ENCODE measurements around the gene KREMEN1.

DNA sequence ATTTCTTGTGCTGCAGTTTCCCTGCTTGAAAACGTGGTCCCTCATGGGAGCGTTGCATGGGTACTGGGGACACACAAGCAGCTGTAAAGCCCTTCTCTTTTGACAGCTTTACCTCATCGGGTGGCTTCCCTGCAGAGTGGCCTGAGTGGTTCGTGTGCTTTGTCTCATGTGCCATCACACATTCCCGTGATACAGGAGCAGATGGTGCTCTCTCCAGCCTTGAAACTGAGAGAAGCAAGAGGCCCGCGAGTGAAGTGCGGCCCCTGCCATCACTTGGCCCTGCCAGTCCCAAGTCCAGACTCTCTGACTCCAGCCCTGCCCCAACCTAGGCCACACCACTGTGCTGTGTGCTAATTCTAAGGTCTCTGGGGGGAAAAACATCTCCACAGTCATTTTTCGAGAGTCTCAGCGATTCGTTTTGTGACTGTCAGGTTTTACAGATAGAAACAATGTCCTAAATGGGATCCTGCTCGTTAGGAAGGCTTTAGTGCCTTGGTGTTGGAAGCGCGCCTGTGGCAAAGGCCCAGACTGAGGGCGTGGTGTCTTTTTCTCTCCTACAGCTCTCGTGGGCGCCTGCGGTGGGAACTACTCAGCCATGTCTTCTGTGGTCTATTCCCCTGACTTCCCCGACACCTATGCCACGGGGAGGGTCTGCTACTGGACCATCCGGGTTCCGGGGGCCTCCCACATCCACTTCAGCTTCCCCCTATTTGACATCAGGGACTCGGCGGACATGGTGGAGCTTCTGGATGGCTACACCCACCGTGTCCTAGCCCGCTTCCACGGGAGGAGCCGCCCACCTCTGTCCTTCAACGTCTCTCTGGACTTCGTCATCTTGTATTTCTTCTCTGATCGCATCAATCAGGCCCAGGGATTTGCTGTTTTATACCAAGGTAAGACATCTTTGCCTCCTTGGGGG, 64.2 kb downstream of the KREMEN1 start:
- TF ChIP-seq CTCF (IDR thresholded peaks at IDR 0.05) (no peak), POLR2A (IDR thresholded peaks at IDR 0.05) (no peak)
